GM13977 (cell line): ENCODE results near the gene DLST.

Source experiments
- DNase-seq: peaks from one replicate; pipeline ENCODE4 v3.0.0; 2012; ENCODE audit warnings: low spot score
- CTCF ChIP-seq: IDR thresholded peaks from 2 replicates; pipeline ENCODE4 v1.5.1; 2012; ENCODE audit warnings: mild to moderate bottlenecking, control low read depth; ENCODE audit not compliant: insufficient read depth; ENCODE audit errors: extremely low read depth, missing control alignments
- in situ Hi-C: fragments of 300-500 bp; cut with MboI; formaldehyde crosslinking; loops from one replicate; pipeline ENCODE4 v1.12.0; 2022; ENCODE audit warnings: low sequenced_read_pairs, low pct_unique_long_range_greater_than_20kb, mixed read lengths, inconsistent platforms; ENCODE audit not compliant: unreplicated experiment

DLST gene

GRCh38 chr14:74917646-74918081, 35.9 kb downstream of the DLST start:
- DNase-seq: no peak
- in situ Hi-C loops: no loop called here
- no peak for TF ChIP-seq CTCF

- no peak for TF ChIP-seq CTCF
- DNase-seq: no peak
- in situ Hi-C loops: no loop called here
These were observed 36.7 kb downstream of the DLST start for GRCh38 chr14:74918380-74918779.

- no peak for DNase-seq
- no peak for TF ChIP-seq CTCF
- in situ Hi-C loops: no loop called here
These were observed 37.9 kb downstream of the DLST start for GRCh38 chr14:74919421-74920165.

- DNase-seq: no peak
- in situ Hi-C loops: no loop called here
- no peak for TF ChIP-seq CTCF
These were observed 38.6 kb downstream of the DLST start for GRCh38 chr14:74920281-74920680.

DNA sequence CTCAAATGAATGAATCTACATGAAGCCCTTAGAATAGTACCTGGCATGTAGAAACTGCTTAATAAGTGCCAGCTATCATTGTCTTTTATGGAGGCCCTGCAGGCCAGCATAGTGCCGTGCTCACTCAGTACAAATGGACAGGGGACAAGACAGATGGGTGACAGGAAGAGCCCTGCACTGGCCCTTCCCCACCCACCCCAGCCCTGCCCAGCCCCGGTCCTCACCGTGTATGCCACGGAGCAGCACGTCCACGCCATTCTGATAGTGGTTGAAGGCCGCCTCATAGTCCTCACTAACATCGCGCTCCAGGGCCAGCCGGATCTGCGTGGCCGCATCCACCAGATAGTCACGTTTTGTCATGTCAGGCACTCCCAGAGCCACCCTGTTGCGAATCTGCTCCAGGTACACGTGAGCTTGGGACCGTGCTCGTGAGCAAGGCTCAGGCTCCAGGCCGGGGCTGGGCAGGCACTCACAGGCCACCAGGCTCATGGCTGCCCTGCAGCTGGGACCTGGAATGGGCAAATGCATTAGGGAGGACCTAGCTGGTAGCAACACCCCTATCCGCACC, 39.4 kb downstream of the DLST start:
- no peak for TF ChIP-seq CTCF
- in situ Hi-C loops: no loop called here

GRCh38 chr14:74921987-74922751, 40.5 kb downstream of the DLST start:
- no peak for TF ChIP-seq CTCF
- DNase-seq: no peak
- in situ Hi-C loops: no loop called here

More for the DNA sequence above, 39.4 kb downstream of the DLST start:
- no peak for DNase-seq
